ENCODE data around the gene GSAP. TPM values are rescaled to one million over a fixed set of nuclear protein-coding genes. Genes with fewer than 3 reads are reported as not detected.

Gene GSAP
- total RNA-seq, 3 donors from 2014 or later = 25.8 to 35.7 (median 27.5) TPM

GRCh38 chr7:77450054-77450453 is 33.9 kb upstream of the GSAP start:
- Histone ChIP-seq H3K27me3 (no peaks in the 10 kb centered on the region), H3K27ac (no peak overlapping the region), H3K4me3 (no peak overlapping the region), H3K4me1 (peaks cover 0 to 5% of the 10 kb centered on the region in 2 donors), H3K9me3 (no peaks in the 10 kb centered on the region), H3K36me3 (no peaks in the 10 kb centered on the region)
- no peak for TF ChIP-seq POLR2AphosphoS5 (IDR thresholded peaks at IDR 0.05)
- DNase-seq (ENCODE audit: low spot score in 2 of 2) = no peak
- intact Hi-C loops (cut with DNase I; ENCODE audit: low total_unique reads) = no loop called here

- intact Hi-C loops (cut with DNase I; ENCODE audit: low total_unique reads) = no loop called here
- Histone ChIP-seq H3K27me3 (no peaks in the 10 kb centered on the region), H3K36me3 (no peaks in the 10 kb centered on the region), H3K27ac (no peak overlapping the region), H3K9me3 (no peaks in the 10 kb centered on the region), H3K4me3 (no peak overlapping the region), H3K4me1 (peaks cover 0 to under 1% of the 10 kb centered on the region in 2 donors)
- TF ChIP-seq CTCF (IDR thresholded peaks at IDR 0.05) (no peak), POLR2AphosphoS5 (IDR thresholded peaks at IDR 0.05) (no peak), POLR2A (IDR thresholded peaks at IDR 0.05) (no peak)
- DNase-seq (ENCODE audit: low spot score in 2 of 2) = no peak
Measured at GRCh38 chr7:77447616-77448015, 31.5 kb upstream of the GSAP start.

GRCh38 chr7:77444123-77444522 is 28.0 kb upstream of the GSAP start:
- H3K36me3 ChIP-seq = no peaks in the 10 kb centered on the region
- H3K27me3 ChIP-seq = no peaks in the 10 kb centered on the region
- intact Hi-C loops (cut with DNase I; ENCODE audit: low total_unique reads) = no loop called here
- H3K4me1 ChIP-seq = no peaks in the 10 kb centered on the region
- no peaks in the 10 kb centered on the region for H3K9me3 ChIP-seq
- H3K27ac ChIP-seq = no peak overlapping the region
- no peak overlapping the region for H3K4me3 ChIP-seq
- DNase-seq (ENCODE audit: low spot score in 2 of 2) = no peak
- TF ChIP-seq POLR2AphosphoS5 (IDR thresholded peaks at IDR 0.05) (no peak), CTCF (IDR thresholded peaks at IDR 0.05) (no peak), POLR2A (IDR thresholded peaks at IDR 0.05) (no peak)

- H3K27ac ChIP-seq = no peak overlapping the region
Measured at GRCh38 chr7:77443042-77443441, 26.9 kb upstream of the GSAP start.

GRCh38 chr7:77442636-77443035 is 26.5 kb upstream of the GSAP start:
- TF ChIP-seq POLR2AphosphoS5 (IDR thresholded peaks at IDR 0.05) (no peak), POLR2A (IDR thresholded peaks at IDR 0.05) (no peak), CTCF (IDR thresholded peaks at IDR 0.05) (no peak)
- Histone ChIP-seq H3K27ac (no peak overlapping the region), H3K9me3 (no peaks in the 10 kb centered on the region), H3K36me3 (no peaks in the 10 kb centered on the region), H3K27me3 (no peaks in the 10 kb centered on the region), H3K4me3 (no peak overlapping the region), H3K4me1 (no peaks in the 10 kb centered on the region)
- no peak for DNase-seq (ENCODE audit: low spot score in 2 of 2)
- intact Hi-C loops (cut with DNase I; ENCODE audit: low total_unique reads) = no loop called here

More at GRCh38 chr7:77443042-77443441, 26.9 kb upstream of the GSAP start:
- Histone ChIP-seq H3K9me3 (no peaks in the 10 kb centered on the region), H3K27me3 (no peaks in the 10 kb centered on the region), H3K4me3 (no peak overlapping the region), H3K4me1 (no peaks in the 10 kb centered on the region), H3K36me3 (no peaks in the 10 kb centered on the region)
- DNase-seq (ENCODE audit: low spot score in 2 of 2) = no peak
- TF ChIP-seq POLR2A (IDR thresholded peaks at IDR 0.05) (no peak), CTCF (IDR thresholded peaks at IDR 0.05) (no peak), POLR2AphosphoS5 (IDR thresholded peaks at IDR 0.05) (no peak)
- intact Hi-C loops (cut with DNase I; ENCODE audit: low total_unique reads) = no loop called here

GRCh38 chr7:77441046-77441445 is 24.9 kb upstream of the GSAP start:
- H3K27me3 ChIP-seq = no peaks in the 10 kb centered on the region
- DNase-seq (ENCODE audit: low spot score in 2 of 2) = no peak
- H3K9me3 ChIP-seq = no peaks in the 10 kb centered on the region
- no peaks in the 10 kb centered on the region for H3K36me3 ChIP-seq
- no peak overlapping the region for H3K4me3 ChIP-seq
- H3K27ac ChIP-seq = no peak overlapping the region
- H3K4me1 ChIP-seq = no peaks in the 10 kb centered on the region
- intact Hi-C loops (cut with DNase I; ENCODE audit: low total_unique reads) = no loop called here
- TF ChIP-seq POLR2A (IDR thresholded peaks at IDR 0.05) = no peak
- TF ChIP-seq POLR2AphosphoS5 (IDR thresholded peaks at IDR 0.05) = no peak

Measured in breast epithelium (tissue), 4 donors.